Upper lobe of right lung (tissue), 1 donor: ENCODE measurements around the gene PRMT2. TPM values are rescaled to one million over a fixed set of nuclear protein-coding genes. Genes with fewer than 3 reads are reported as not detected.
A peak's percentile ranks its signal among the peaks of the same experiment; 100 is the strongest.
"Not testable (repeated sequence)": the region's sequence is repeated elsewhere in the genome, so short reads cannot be mapped to it uniquely, and the experiment has no call there.

ENCODE experiments used
- ATAC-seq: fragments of 200-7000 bp; cut with Tn5 transposase; one replicate; pipeline ENCODE4 v1.9.1; 2020; ENCODE audit warnings: mild to moderate bottlenecking, moderate library complexity
- DNase-seq: peaks from one replicate; pipeline ENCODE4 v3.0.0-alpha.2; 2020
- H3K27ac ChIP-seq: fragments of 200-600 bp; one replicate; pipeline ENCODE4 v1.8.0; 2022
- H3K27me3 ChIP-seq: fragments of 200-600 bp; one replicate; pipeline ENCODE4 v1.8.0; 2022; ENCODE audit warnings: mild to moderate bottlenecking
- H3K36me3 ChIP-seq: fragments of 200-600 bp; one replicate; pipeline ENCODE4 v1.8.0; 2022
- H3K4me1 ChIP-seq: fragments of 200-600 bp; one replicate; pipeline ENCODE4 v1.8.0; 2022
- H3K4me3 ChIP-seq: fragments of 200-600 bp; one replicate; pipeline ENCODE4 v1.8.0; 2022; ENCODE audit warnings: mild to moderate bottlenecking
- H3K9me3 ChIP-seq: fragments of 200-600 bp; one replicate; pipeline ENCODE4 v1.8.0; 2022
- CTCF ChIP-seq: fragments of 200-600 bp; IDR thresholded peaks from one replicate; pipeline ENCODE4 v1.8.0; 2022; ENCODE audit warnings: antibody characterized with exemption
- intact Hi-C: fragments of 100-400 bp; cut with DNase I; formaldehyde crosslinking; loops from one replicate; pipeline ENCODE4 v1.11.0; 2022
- total RNA-seq: library from RNA; stranded (reverse); fragmentation: NEBNext Ultra II Directional; extraction: Animal tissue kit (Norgen Biotek cat#: 25700); gene quantifications from one replicate; pipeline ENCODE4 v1.2.1, GENCODE V29; 2021
- donor health status: DM: no; HTN: yes; CAD: no; lungs with severe emphysema.

PRMT2 gene
- total RNA-seq, 1 donor from 2014 or later = 114 TPM

GRCh38 chr21:46624050-46624449, 11.4 kb upstream of the PRMT2 start:
- no peak overlapping the region for H3K27ac ChIP-seq
- TF ChIP-seq CTCF = no peak
- intact Hi-C loops = no loop called here
- H3K27me3 ChIP-seq = no peaks in the 10 kb centered on the region
- no peaks in the 10 kb centered on the region for H3K4me1 ChIP-seq
- H3K9me3 ChIP-seq = no peaks in the 10 kb centered on the region
- no peaks in the 10 kb centered on the region for H3K36me3 ChIP-seq
- no peak overlapping the region for H3K4me3 ChIP-seq
- no peak for DNase-seq
- no peak for ATAC-seq

- no peaks in the 10 kb centered on the region for H3K4me1 ChIP-seq
- H3K9me3 ChIP-seq = no peaks in the 10 kb centered on the region
- H3K4me3 ChIP-seq = no peak overlapping the region
- ATAC-seq (no peak), DNase-seq (no peak)
- no peaks in the 10 kb centered on the region for H3K36me3 ChIP-seq
- intact Hi-C loops = no loop called here
- H3K27me3 ChIP-seq = no peaks in the 10 kb centered on the region
- no peak for TF ChIP-seq CTCF
- H3K27ac ChIP-seq = no peak overlapping the region
Observed at GRCh38 chr21:46625759-46626158, 9.7 kb upstream of the PRMT2 start.

GRCh38 chr21:46626536-46626935, 8.9 kb upstream of the PRMT2 start:
- Histone ChIP-seq H3K4me1 (no peaks in the 10 kb centered on the region), H3K4me3 (no peak overlapping the region), H3K9me3 (no peaks in the 10 kb centered on the region), H3K27me3 (no peaks in the 10 kb centered on the region), H3K27ac (no peak overlapping the region), H3K36me3 (no peaks in the 10 kb centered on the region)
- TF ChIP-seq CTCF = no peak
- intact Hi-C loops = no loop called here
- ATAC-seq (no peak), DNase-seq (peak; percentile 41)

GRCh38 chr21:46626975-46627501, 8.4 kb upstream of the PRMT2 start:
- Histone ChIP-seq H3K4me3 (no peak overlapping the region), H3K27ac (no peak overlapping the region), H3K36me3 (no peaks in the 10 kb centered on the region), H3K4me1 (no peaks in the 10 kb centered on the region), H3K27me3 (no peaks in the 10 kb centered on the region), H3K9me3 (no peaks in the 10 kb centered on the region)
- DNase-seq = no peak
- intact Hi-C loops = no loop called here
- ATAC-seq = no peak
- no peak for TF ChIP-seq CTCF

- intact Hi-C loops = no loop called here
- H3K27me3 ChIP-seq = no peaks in the 10 kb centered on the region
- H3K4me3 ChIP-seq = no peak overlapping the region
- ATAC-seq = no peak
- TF ChIP-seq CTCF = no peak
- H3K36me3 ChIP-seq = no peaks in the 10 kb centered on the region
- no peak for DNase-seq
- no peaks in the 10 kb centered on the region for H3K9me3 ChIP-seq
- no peaks in the 10 kb centered on the region for H3K4me1 ChIP-seq
- H3K27ac ChIP-seq = no peak overlapping the region
Observed at GRCh38 chr21:46627726-46628125, 7.7 kb upstream of the PRMT2 start.

- intact Hi-C loops = no loop called here
- H3K27ac ChIP-seq = no peak overlapping the region
- DNase-seq = no peak
- no peak for TF ChIP-seq CTCF
- H3K4me3 ChIP-seq = no peak overlapping the region
- H3K9me3 ChIP-seq = no peaks in the 10 kb centered on the region
- no peaks in the 10 kb centered on the region for H3K27me3 ChIP-seq
- ATAC-seq = no peak
- no peaks in the 10 kb centered on the region for H3K4me1 ChIP-seq
- H3K36me3 ChIP-seq = no peaks in the 10 kb centered on the region
Observed at GRCh38 chr21:46628868-46629267, 6.6 kb upstream of the PRMT2 start.

- DNase-seq, intact Hi-C loops, H3K27me3 ChIP-seq, H3K4me3 ChIP-seq, H3K36me3 ChIP-seq, ATAC-seq, H3K27ac ChIP-seq, H3K4me1 ChIP-seq, H3K9me3 ChIP-seq: not testable (repeated sequence)
Observed at GRCh38 chr21:46630915-46631314, 4.6 kb upstream of the PRMT2 start.
